NB4 (cell line): ENCODE data around the gene CROCC.

Source experiments
- CTCF ChIP-seq: IDR thresholded peaks from one replicate; pipeline ENCODE4 v1.5.1; 2012; ENCODE audit warnings: low read depth, low read length
- MYC ChIP-seq: IDR thresholded peaks from 2 replicates; pipeline ENCODE4 v1.6.1; 2011; ENCODE audit warnings: low read depth, low read length
- POLR2A ChIP-seq: IDR thresholded peaks from 2 replicates; pipeline ENCODE4 v1.6.1; 2011; ENCODE audit warnings: mild to moderate bottlenecking; ENCODE audit not compliant: insufficient read length; ENCODE audit errors: extremely low read depth

DNA sequence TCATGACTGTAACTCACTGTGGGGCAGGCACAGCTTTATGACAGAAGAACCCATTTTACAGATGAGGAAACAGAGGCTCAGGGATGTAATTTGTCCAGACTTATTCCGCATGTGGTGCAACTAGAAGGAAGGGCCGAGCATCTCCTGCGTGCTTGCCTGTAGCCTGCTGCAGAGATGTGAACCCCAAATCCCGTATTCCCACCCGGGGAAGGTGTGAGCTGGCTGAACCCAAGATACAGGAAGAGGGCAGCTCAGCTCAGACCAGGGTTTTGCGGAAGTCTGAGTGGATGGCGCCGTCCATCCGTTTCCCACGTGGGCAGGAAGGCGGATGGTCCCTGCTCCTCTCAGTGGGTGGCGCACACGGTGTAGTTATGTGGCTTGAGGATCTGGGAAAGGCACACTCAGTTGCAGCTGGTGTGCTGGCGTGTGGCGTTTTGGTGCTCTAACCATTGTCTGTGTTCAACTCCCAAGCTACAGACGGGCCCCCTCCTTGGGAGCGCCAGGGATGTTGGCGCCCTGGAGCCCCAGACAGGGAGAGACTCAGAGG, 1.2 kb downstream of the CROCC start:
- TF ChIP-seq CTCF (no peak), MYC (no peak), POLR2A (no peak)
